GM23248 (cell line): Measurements from ENCODE around the gene SMC2. TPM values are rescaled to one million over a fixed set of nuclear protein-coding genes. Genes with fewer than 3 reads are reported as not detected.

Source experiments
- DNase-seq: peaks from one replicate; pipeline ENCODE4 v3.0.0-alpha.2; 2015
- H2AFZ ChIP-seq: fragments of 200-600 bp; sonication (generic); 2 replicates; pipeline ENCODE4 v1.6.1; 2016; ENCODE audit warnings: antibody characterized with exemption
- H3F3A ChIP-seq: fragments of 200-600 bp; sonication (generic); 2 replicates; pipeline ENCODE4 v1.6.1; 2016; ENCODE audit warnings: mild to moderate bottlenecking, antibody characterized with exemption, mixed run types; ENCODE audit not compliant: insufficient read depth
- H3K27ac ChIP-seq: fragments of 200-600 bp; sonication (generic); 2 replicates; pipeline ENCODE4 v1.5.1; 2016; ENCODE audit warnings: mild to moderate bottlenecking
- H3K27me3 ChIP-seq: fragments of 200-600 bp; sonication (generic); replicated peaks from 2 replicates; pipeline ENCODE4 v1.6.1; 2016; ENCODE audit warnings: mild to moderate bottlenecking; ENCODE audit not compliant: insufficient read depth
- H3K36me3 ChIP-seq: fragments of 200-600 bp; sonication (generic); 2 replicates; pipeline ENCODE4 v1.6.1; 2016; ENCODE audit warnings: low read depth, mild to moderate bottlenecking
- H3K4me1 ChIP-seq: fragments of 200-600 bp; sonication (generic); 2 replicates; pipeline ENCODE4 v1.6.1; 2016; ENCODE audit warnings: mild to moderate bottlenecking; ENCODE audit not compliant: insufficient read depth
- H3K4me2 ChIP-seq: fragments of 200-600 bp; sonication (generic); one replicate; pipeline ENCODE4 v1.6.1; 2016; ENCODE audit warnings: mild to moderate bottlenecking; ENCODE audit not compliant: unreplicated experiment
- H3K4me3 ChIP-seq: fragments of 200-600 bp; sonication (generic); 2 replicates; pipeline ENCODE4 v1.5.1; 2016; ENCODE audit warnings: mild to moderate bottlenecking
- H3K79me2 ChIP-seq: fragments of 200-600 bp; sonication (generic); 2 replicates; pipeline ENCODE4 v1.6.1; 2016; ENCODE audit warnings: mild to moderate bottlenecking; ENCODE audit not compliant: insufficient read depth
- H3K9ac ChIP-seq: fragments of 200-600 bp; sonication (generic); 2 replicates; pipeline ENCODE4 v1.6.1; 2016; ENCODE audit warnings: mild to moderate bottlenecking
- H3K9me2 ChIP-seq: fragments of 200-600 bp; sonication (generic); 2 replicates; pipeline ENCODE4 v1.6.1; 2016; ENCODE audit warnings: mixed run types, mild to moderate bottlenecking, moderate library complexity; ENCODE audit not compliant: insufficient read depth
- H3K9me3 ChIP-seq: fragments of 200-600 bp; sonication (generic); one replicate; pipeline ENCODE4 v1.6.1; 2017; ENCODE audit warnings: low read depth
- H4K20me1 ChIP-seq: fragments of 200-600 bp; sonication (generic); 2 replicates; pipeline ENCODE4 v1.6.0; 2016; ENCODE audit not compliant: insufficient read depth
- EZH2 ChIP-seq: fragments of 200-600 bp; sonication (generic); IDR thresholded peaks from 2 replicates; pipeline ENCODE4 v1.6.1; 2018; ENCODE audit warnings: antibody characterized with exemption, mild to moderate bottlenecking; ENCODE audit not compliant: insufficient read depth, poor library complexity, severe bottlenecking
- EZH2phosphoT487 ChIP-seq: fragments of 200-600 bp; sonication (generic); IDR thresholded peaks from 2 replicates; pipeline ENCODE4 v1.6.1; 2018; ENCODE audit warnings: antibody characterized with exemption, moderate library complexity, mild to moderate bottlenecking, low read depth; ENCODE audit not compliant: insufficient read depth
- WGBS, 2 experiments: methylation state at CpG; one replicate each; pipeline ENCODE4 v1.1.6; 2015 to 2017; ENCODE audit warnings: low lambda C conversion rate in 2 of 2, low coverage in 1 of 2; ENCODE audit errors: missing lambda C conversion rate in 2 of 2; 5-methylcytosine and 5-hydroxymethylcytosine counted together
- in situ Hi-C: fragments of 300-500 bp; cut with MboI; formaldehyde crosslinking; loops from 2 replicates; pipeline ENCODE4 v1.15.0; 2020
- polyA plus RNA-seq: library from polyadenylated mRNA; unstranded; fragments of >200 nt; fragmentation: Nextera tagmentation; extraction: Ambion mirVana; gene quantifications from 2 replicates; pipeline ENCODE4 v1.2.1, GENCODE V29; 2016
- total RNA-seq: library from RNA; depleted of rRNA; stranded (reverse); fragments of >200 nt; shearing (Covaris generic); gene quantifications from 2 replicates; pipeline ENCODE4 v1.2.3, GENCODE V29; 2014

Gene SMC2
- total and polyA plus RNA-seq, 2 experiments from 2014 or later: 15.8 to 27.9 TPM

- Histone ChIP-seq H4K20me1 (no peaks in the 10 kb centered on the region), H3K9ac (no peak overlapping the region), H3K9me3 (no peaks in the 10 kb centered on the region), H3K79me2 (no peaks in the 10 kb centered on the region), H3K4me3 (no peak overlapping the region), H3K27me3 (no peaks in the 10 kb centered on the region), H2AFZ (no peak overlapping the region), H3K4me2 (no peak overlapping the region), H3K27ac (no peak overlapping the region), H3K36me3 (peaks cover 21% of the 10 kb centered on the region), H3K4me1 (no peaks in the 10 kb centered on the region), H3F3A (no peaks in the 10 kb centered on the region), H3K9me2 (no peaks in the 10 kb centered on the region)
- in situ Hi-C loops: no loop called here
- no peak for DNase-seq
- 99 to 100% methylated on average over 3 of the region's 3 CpGs for WGBS, 2 experiments
- TF ChIP-seq EZH2 (no peak), EZH2phosphoT487 (no peak)
Observed at GRCh38 chr9:104138243-104138868, 44.2 kb downstream of the SMC2 start.

- Histone ChIP-seq H4K20me1 (no peaks in the 10 kb centered on the region), H3K79me2 (no peaks in the 10 kb centered on the region), H3K4me2 (no peak overlapping the region), H3K9me2 (no peaks in the 10 kb centered on the region), H3K27me3 (no peaks in the 10 kb centered on the region), H2AFZ (no peak overlapping the region), H3F3A (no peaks in the 10 kb centered on the region), H3K27ac (no peak overlapping the region), H3K9ac (no peak overlapping the region), H3K9me3 (no peaks in the 10 kb centered on the region), H3K36me3 (no peaks in the 10 kb centered on the region), H3K4me3 (no peak overlapping the region), H3K4me1 (no peaks in the 10 kb centered on the region)
- DNase-seq: no peak
- in situ Hi-C loops: no loop called here
- TF ChIP-seq EZH2phosphoT487 (no peak), EZH2 (no peak)
- 98 to 100% methylated on average over 3 of the region's 3 CpGs for WGBS, 2 experiments
Observed at GRCh38 chr9:104142799-104143549, 48.9 kb downstream of the SMC2 start.

- Histone ChIP-seq H3K27me3 (no peaks in the 10 kb centered on the region), H3K4me3 (no peak overlapping the region), H4K20me1 (no peaks in the 10 kb centered on the region), H3K9me2 (no peaks in the 10 kb centered on the region), H3K9me3 (no peaks in the 10 kb centered on the region), H3K27ac (no peak overlapping the region), H3K9ac (no peak overlapping the region), H3F3A (no peaks in the 10 kb centered on the region), H3K79me2 (no peaks in the 10 kb centered on the region), H3K36me3 (no peaks in the 10 kb centered on the region), H3K4me2 (no peak overlapping the region), H3K4me1 (no peaks in the 10 kb centered on the region), H2AFZ (no peak overlapping the region)
- DNase-seq: no peak
- in situ Hi-C loops: no loop called here
- 96 to 100% methylated on average over 3 of the region's 3 CpGs for WGBS, 2 experiments
- no peak for TF ChIP-seq EZH2
- no peak for TF ChIP-seq EZH2phosphoT487
Observed at GRCh38 chr9:104143550-104143910, 49.4 kb downstream of the SMC2 start.

DNA sequence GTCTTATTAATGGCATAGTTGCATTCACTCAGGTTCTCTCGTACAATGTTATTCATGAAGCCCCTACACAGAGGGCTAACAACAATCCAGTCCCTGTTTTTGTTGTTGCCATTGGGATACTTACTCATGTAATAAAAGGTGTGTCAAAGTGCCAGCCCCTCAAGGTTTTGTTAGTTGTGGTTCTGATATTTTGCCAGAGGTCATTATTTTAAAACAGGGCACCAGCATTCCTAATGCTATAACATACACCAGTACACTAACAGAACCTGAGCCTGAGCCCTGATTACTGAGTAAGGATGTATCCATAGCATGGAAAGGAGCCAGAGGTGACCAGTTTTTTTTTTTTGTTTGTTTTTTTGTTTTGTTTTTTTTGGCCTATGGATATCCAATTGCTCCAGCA lies 50.2 kb downstream of the SMC2 start:
- H3K9ac ChIP-seq: no peak overlapping the region
- H3K36me3 ChIP-seq: no peaks in the 10 kb centered on the region
- in situ Hi-C loops: no loop called here
- H3K9me2 ChIP-seq: no peaks in the 10 kb centered on the region
- no peak for DNase-seq
- H3F3A ChIP-seq: no peaks in the 10 kb centered on the region
- no peak overlapping the region for H3K4me2 ChIP-seq
- no peak overlapping the region for H3K4me3 ChIP-seq
- TF ChIP-seq EZH2phosphoT487 (no peak), EZH2 (no peak)
- no peak overlapping the region for H3K27ac ChIP-seq
- no peaks in the 10 kb centered on the region for H3K9me3 ChIP-seq
- no peaks in the 10 kb centered on the region for H3K27me3 ChIP-seq
- H3K4me1 ChIP-seq: no peaks in the 10 kb centered on the region
- no peaks in the 10 kb centered on the region for H4K20me1 ChIP-seq
- WGBS, 2 experiments: 100% methylated on average over 1 of the region's 1 CpG
- H2AFZ ChIP-seq: no peak overlapping the region
- H3K79me2 ChIP-seq: no peaks in the 10 kb centered on the region
